Mesodermal cell (in vitro differentiated cells): ENCODE results near the gene NPAS3.

Experiments
- H3K27ac ChIP-seq: 2 replicates; pipeline ENCODE4 v1.7.0; 2013; ENCODE audit warnings: mild to moderate bottlenecking, low read depth, low read length, moderate library complexity; ENCODE audit not compliant: severe bottlenecking
- H3K36me3 ChIP-seq: 2 replicates; pipeline ENCODE4 v1.7.1; 2013; ENCODE audit warnings: mild to moderate bottlenecking, low read length, moderate library complexity; ENCODE audit not compliant: control insufficient read depth, insufficient read depth
- H3K4me1 ChIP-seq: one replicate; pipeline ENCODE4 v1.7.1; 2013; ENCODE audit warnings: mild to moderate bottlenecking, low read length; ENCODE audit not compliant: insufficient read depth, control insufficient read depth, poor library complexity, severe bottlenecking
- H3K4me3 ChIP-seq: 2 replicates; pipeline ENCODE4 v1.7.0; 2013; ENCODE audit warnings: low read length, control low read depth, mild to moderate bottlenecking; ENCODE audit not compliant: insufficient read depth, poor library complexity, severe bottlenecking; ENCODE audit errors: extremely low read depth
- H3K9me3 ChIP-seq: 2 replicates; pipeline ENCODE4 v1.7.1; 2013; ENCODE audit warnings: mild to moderate bottlenecking, low read length, moderate library complexity; ENCODE audit not compliant: control insufficient read depth
- WGBS, 2 experiments: methylation state at CpG; one replicate each; pipeline ENCODE4 v1.1.5; 2013; ENCODE audit warnings: missing lambda C conversion rate in 2 of 2; ENCODE audit not compliant: insufficient coverage in 2 of 2; 5-methylcytosine and 5-hydroxymethylcytosine counted together

The NPAS3 gene

GRCh38 chr14:33793398-33794110, 854.9 kb downstream of the NPAS3 start:
- no peaks in the 10 kb centered on the region for H3K9me3 ChIP-seq

GRCh38 chr14:33794791-33795305, 856.2 kb downstream of the NPAS3 start:
- no peaks in the 10 kb centered on the region for H3K36me3 ChIP-seq
- no peak overlapping the region for H3K27ac ChIP-seq
- WGBS, 2 experiments: 100% methylated on average over 1 of the region's 1 CpG; no CpG with 5 or more reads in 1 of the 2 experiments

More at GRCh38 chr14:33793398-33794110, 854.9 kb downstream of the NPAS3 start:
- H3K4me3 ChIP-seq: no peak overlapping the region
- peaks cover 31% of the 10 kb centered on the region for H3K4me1 ChIP-seq
- H3K27ac ChIP-seq: no peak overlapping the region
- no peaks in the 10 kb centered on the region for H3K36me3 ChIP-seq
- 86% methylated on average over 10 of the region's 11 CpGs for WGBS, 2 experiments

GRCh38 chr14:33796356-33796755, 857.7 kb downstream of the NPAS3 start:
- peaks cover 31% of the 10 kb centered on the region for H3K4me1 ChIP-seq
- H3K4me3 ChIP-seq: no peak overlapping the region
- 83 to 92% methylated on average over 2 to 3 of the region's 3 CpGs for WGBS, 2 experiments
- no peaks in the 10 kb centered on the region for H3K36me3 ChIP-seq
- peak overlapping the region; percentile 46 for H3K27ac ChIP-seq
- H3K9me3 ChIP-seq: no peaks in the 10 kb centered on the region

More at GRCh38 chr14:33794791-33795305, 856.2 kb downstream of the NPAS3 start:
- H3K4me1 ChIP-seq: peaks cover 31% of the 10 kb centered on the region
- no peak overlapping the region for H3K4me3 ChIP-seq
- H3K9me3 ChIP-seq: no peaks in the 10 kb centered on the region

- peaks cover 19% of the 10 kb centered on the region for H3K4me1 ChIP-seq
- 97% methylated on average over 68 to 72 of the region's 100 CpGs for WGBS, 2 experiments
- no peak overlapping the region for H3K27ac ChIP-seq
- no peaks in the 10 kb centered on the region for H3K9me3 ChIP-seq
- H3K4me3 ChIP-seq: no peak overlapping the region
- no peaks in the 10 kb centered on the region for H3K36me3 ChIP-seq
Measured at GRCh38 chr14:33799705-33800570, 861.3 kb downstream of the NPAS3 start.

- 97% methylated on average over 45 of the region's 45 CpGs for WGBS, 2 experiments
- Histone ChIP-seq H3K9me3 (no peaks in the 10 kb centered on the region), H3K4me1 (peaks cover 11% of the 10 kb centered on the region), H3K27ac (no peak overlapping the region), H3K36me3 (no peaks in the 10 kb centered on the region), H3K4me3 (no peak overlapping the region)
Measured at GRCh38 chr14:33800735-33801163, 862.1 kb downstream of the NPAS3 start.

- H3K36me3 ChIP-seq: no peaks in the 10 kb centered on the region
- WGBS, 2 experiments: 100% methylated on average over 1 of the region's 2 CpGs; no CpG with 5 or more reads in 1 of the 2 experiments
- H3K4me3 ChIP-seq: no peak overlapping the region
- H3K4me1 ChIP-seq: no peaks in the 10 kb centered on the region
- H3K9me3 ChIP-seq: no peaks in the 10 kb centered on the region
- no peak overlapping the region for H3K27ac ChIP-seq
Measured at GRCh38 chr14:33802737-33803136, 864.1 kb downstream of the NPAS3 start.

GRCh38 chr14:33805593-33805992, 866.9 kb downstream of the NPAS3 start:
- Histone ChIP-seq H3K9me3 (no peaks in the 10 kb centered on the region), H3K4me1 (no peaks in the 10 kb centered on the region), H3K4me3 (no peak overlapping the region), H3K36me3 (no peaks in the 10 kb centered on the region), H3K27ac (no peak overlapping the region)
- 0 to 90% methylated on average over 1 of the region's 2 CpGs for WGBS, 2 experiments

GRCh38 chr14:33806905-33807304, 868.2 kb downstream of the NPAS3 start:
- Histone ChIP-seq H3K36me3 (no peaks in the 10 kb centered on the region), H3K9me3 (no peaks in the 10 kb centered on the region), H3K4me3 (no peak overlapping the region), H3K4me1 (no peaks in the 10 kb centered on the region), H3K27ac (no peak overlapping the region)
- no CpG with 5 or more reads among the region's 2 CpGs for WGBS, 2 experiments

GRCh38 chr14:33808187-33808586, 869.5 kb downstream of the NPAS3 start:
- no peak overlapping the region for H3K4me3 ChIP-seq
- H3K9me3 ChIP-seq: no peaks in the 10 kb centered on the region
- 57 to 63% methylated on average over 3 of the region's 3 CpGs for WGBS, 2 experiments
- no peaks in the 10 kb centered on the region for H3K36me3 ChIP-seq
- H3K27ac ChIP-seq: no peak overlapping the region
- H3K4me1 ChIP-seq: no peaks in the 10 kb centered on the region

GRCh38 chr14:33809396-33809981, 870.8 kb downstream of the NPAS3 start:
- Histone ChIP-seq H3K9me3 (no peaks in the 10 kb centered on the region), H3K36me3 (no peaks in the 10 kb centered on the region)
- no CpG with 5 or more reads among the region's 2 CpGs for WGBS, 2 experiments

More at GRCh38 chr14:33809396-33809981, 870.8 kb downstream of the NPAS3 start:
- Histone ChIP-seq H3K4me3 (no peak overlapping the region), H3K4me1 (no peaks in the 10 kb centered on the region), H3K27ac (no peak overlapping the region)
